Astrocyte (in vitro differentiated cells and primary cell): ENCODE data around the gene CFHR3. TPM values are rescaled to one million over a fixed set of nuclear protein-coding genes. Genes with fewer than 3 reads are reported as not detected.
"Not testable (repeated sequence)": the region's sequence is repeated elsewhere in the genome, so short reads cannot be mapped to it uniquely, and the experiment has no call there.

Source experiments
- DNase-seq: peaks from one replicate; pipeline ENCODE4 v3.0.0-alpha.2; 2010; ENCODE audit warnings: low read depth
- FAIRE-seq: peaks from 2 replicates; lab custom pipeline; 2011; peaks lifted over from hg19 to GRCh38; lab: Jason Lieb, UNC
- H2AFZ ChIP-seq: 2 replicates; pipeline ENCODE4 v1.6.0; 2012; ENCODE audit warnings: low read depth, low read length, inconsistent platforms
- H3K27ac ChIP-seq: 2 replicates; pipeline ENCODE4 v1.5.1; 2011; ENCODE audit warnings: low read depth, low read length, inconsistent platforms
- H3K27me3 ChIP-seq: 2 replicates; pipeline ENCODE4 v1.6.0; 2011; ENCODE audit warnings: low read length, inconsistent platforms; ENCODE audit not compliant: insufficient read depth
- H3K36me3 ChIP-seq: 2 replicates; pipeline ENCODE4 v1.5.1; 2011; ENCODE audit warnings: low read length, inconsistent platforms; ENCODE audit not compliant: insufficient read depth
- H3K4me1 ChIP-seq: 2 replicates; pipeline ENCODE4 v1.5.1; 2011; ENCODE audit warnings: low read length, inconsistent platforms; ENCODE audit not compliant: insufficient read depth
- H3K4me2 ChIP-seq: 2 replicates; pipeline ENCODE4 v1.6.0; 2012; ENCODE audit warnings: low read length, inconsistent platforms
- H3K4me3 ChIP-seq: 2 replicates; pipeline ENCODE4 v1.5.1; 2011; ENCODE audit warnings: low read depth, mild to moderate bottlenecking, low read length, inconsistent platforms; ENCODE audit not compliant: insufficient read depth
- H3K79me2 ChIP-seq: 2 replicates; pipeline ENCODE4 v1.6.0; 2012; ENCODE audit warnings: mild to moderate bottlenecking, low read length, inconsistent platforms; ENCODE audit not compliant: insufficient read depth
- H3K9ac ChIP-seq: 2 replicates; pipeline ENCODE4 v1.6.0; 2012; ENCODE audit warnings: mild to moderate bottlenecking, low read length, inconsistent platforms
- H3K9me3 ChIP-seq: 2 replicates; pipeline ENCODE4 v1.5.1; 2012; ENCODE audit warnings: low read depth, mild to moderate bottlenecking, low read length, inconsistent platforms; ENCODE audit not compliant: insufficient read depth
- H4K20me1 ChIP-seq: 2 replicates; pipeline ENCODE4 v1.6.0; 2012; ENCODE audit warnings: low read length, inconsistent platforms; ENCODE audit not compliant: insufficient read depth
- H3K27ac Mint-ChIP-seq: one replicate; pipeline ENCODE4 v1.8.0; 2021; ENCODE audit warnings: mild to moderate bottlenecking, mixed read lengths; ENCODE audit not compliant: unreplicated experiment
- H3K27me3 Mint-ChIP-seq: one replicate; pipeline ENCODE4 v1.8.0; 2021; ENCODE audit warnings: low read depth, mixed read lengths; ENCODE audit not compliant: unreplicated experiment
- H3K36me3 Mint-ChIP-seq: one replicate; pipeline ENCODE4 v1.8.0; 2021; ENCODE audit warnings: low read depth, mixed read lengths; ENCODE audit not compliant: unreplicated experiment
- H3K4me1 Mint-ChIP-seq: one replicate; pipeline ENCODE4 v1.8.0; 2021; ENCODE audit warnings: low read depth, mixed read lengths; ENCODE audit not compliant: unreplicated experiment
- H3K4me3 Mint-ChIP-seq: one replicate; pipeline ENCODE4 v1.8.0; 2021; ENCODE audit warnings: mild to moderate bottlenecking, moderate library complexity, mixed read lengths; ENCODE audit not compliant: unreplicated experiment
- H3K9me3 Mint-ChIP-seq: one replicate; pipeline ENCODE4 v1.8.0; 2021; ENCODE audit warnings: mild to moderate bottlenecking, mixed read lengths; ENCODE audit not compliant: unreplicated experiment
- EZH2 ChIP-seq: IDR thresholded peaks from 2 replicates; pipeline ENCODE4 v1.6.1; 2012; ENCODE audit warnings: mild to moderate bottlenecking, low read length, inconsistent platforms; ENCODE audit not compliant: insufficient read depth
- total RNA-seq: library from RNA; stranded (reverse); gene quantifications from 2 replicates; pipeline ENCODE4 v1.2.1, GENCODE V29; 2021
- TF ChIP-seq, protein P1 (sequence below): IDR thresholded peaks from 2 replicates; pipeline ENCODE4 v1.5.1; 2011; ENCODE audit warnings: low read depth, mild to moderate bottlenecking, inconsistent platforms, low read length, moderate library complexity; ENCODE audit not compliant: insufficient read depth

CFHR3 gene
- total RNA-seq, 1 donor from 2014 or later: not detected

DNA sequence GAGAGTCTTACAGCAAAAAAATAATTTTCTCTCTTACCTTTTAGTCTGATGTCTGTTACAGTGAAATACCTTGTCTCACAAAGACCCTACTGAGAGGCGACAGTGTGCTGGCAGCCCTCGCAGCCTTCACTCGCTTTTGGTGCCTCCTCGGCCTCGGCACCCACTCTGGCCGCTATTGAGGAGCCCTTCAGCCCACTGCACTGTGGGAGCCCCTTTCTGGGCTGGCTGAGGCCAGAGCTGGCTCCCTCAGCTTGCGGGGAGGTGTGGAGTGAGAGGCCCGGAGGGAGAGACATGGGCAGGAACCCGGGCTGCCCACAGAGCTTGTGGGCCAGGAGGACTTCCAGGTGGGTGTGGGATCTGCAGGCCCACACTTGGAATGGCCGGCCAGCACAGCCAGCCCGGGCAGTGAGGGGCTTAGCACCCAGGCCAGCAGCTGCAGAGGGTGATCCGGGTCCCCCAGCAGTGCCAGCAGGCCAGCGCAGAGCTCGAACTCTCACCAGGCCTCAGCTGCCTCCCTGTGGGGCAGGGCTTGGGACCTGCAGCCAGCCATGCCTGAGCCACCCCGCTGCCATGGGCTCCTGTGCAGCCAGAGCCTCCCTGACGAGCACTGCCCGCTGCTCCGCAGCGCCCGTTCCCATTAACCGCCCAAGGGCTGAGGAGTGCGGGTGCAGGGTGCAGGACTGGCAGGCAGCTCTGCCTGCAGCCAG lies 34.0 kb downstream of the CFHR3 start:
- Histone ChIP-seq H3K4me2 (no peak overlapping the region), H4K20me1 (no peaks in the 10 kb centered on the region), H2AFZ (no peak overlapping the region), H3K9ac (no peak overlapping the region), H3K27ac (no peak overlapping the region), H3K36me3 (no peaks in the 10 kb centered on the region), H3K9me3 (no peaks in the 10 kb centered on the region), H3K27me3 (no peaks in the 10 kb centered on the region), H3K79me2 (no peaks in the 10 kb centered on the region), H3K4me3 (no peak overlapping the region), H3K4me1 (no peaks in the 10 kb centered on the region)
- Mint-ChIP-seq H3K36me3 (no peaks in the 10 kb centered on the region), H3K4me3 (no peak overlapping the region), H3K4me1 (no peaks in the 10 kb centered on the region), H3K9me3 (no peaks in the 10 kb centered on the region), H3K27ac (no peak overlapping the region), H3K27me3 (no peaks in the 10 kb centered on the region)
- DNase-seq (no peak), FAIRE-seq (no peak)
- TF ChIP-seq, protein P1, sequence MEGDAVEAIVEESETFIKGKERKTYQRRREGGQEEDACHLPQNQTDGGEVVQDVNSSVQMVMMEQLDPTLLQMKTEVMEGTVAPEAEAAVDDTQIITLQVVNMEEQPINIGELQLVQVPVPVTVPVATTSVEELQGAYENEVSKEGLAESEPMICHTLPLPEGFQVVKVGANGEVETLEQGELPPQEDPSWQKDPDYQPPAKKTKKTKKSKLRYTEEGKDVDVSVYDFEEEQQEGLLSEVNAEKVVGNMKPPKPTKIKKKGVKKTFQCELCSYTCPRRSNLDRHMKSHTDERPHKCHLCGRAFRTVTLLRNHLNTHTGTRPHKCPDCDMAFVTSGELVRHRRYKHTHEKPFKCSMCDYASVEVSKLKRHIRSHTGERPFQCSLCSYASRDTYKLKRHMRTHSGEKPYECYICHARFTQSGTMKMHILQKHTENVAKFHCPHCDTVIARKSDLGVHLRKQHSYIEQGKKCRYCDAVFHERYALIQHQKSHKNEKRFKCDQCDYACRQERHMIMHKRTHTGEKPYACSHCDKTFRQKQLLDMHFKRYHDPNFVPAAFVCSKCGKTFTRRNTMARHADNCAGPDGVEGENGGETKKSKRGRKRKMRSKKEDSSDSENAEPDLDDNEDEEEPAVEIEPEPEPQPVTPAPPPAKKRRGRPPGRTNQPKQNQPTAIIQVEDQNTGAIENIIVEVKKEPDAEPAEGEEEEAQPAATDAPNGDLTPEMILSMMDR: no peak
- no peak for TF ChIP-seq EZH2

DNA sequence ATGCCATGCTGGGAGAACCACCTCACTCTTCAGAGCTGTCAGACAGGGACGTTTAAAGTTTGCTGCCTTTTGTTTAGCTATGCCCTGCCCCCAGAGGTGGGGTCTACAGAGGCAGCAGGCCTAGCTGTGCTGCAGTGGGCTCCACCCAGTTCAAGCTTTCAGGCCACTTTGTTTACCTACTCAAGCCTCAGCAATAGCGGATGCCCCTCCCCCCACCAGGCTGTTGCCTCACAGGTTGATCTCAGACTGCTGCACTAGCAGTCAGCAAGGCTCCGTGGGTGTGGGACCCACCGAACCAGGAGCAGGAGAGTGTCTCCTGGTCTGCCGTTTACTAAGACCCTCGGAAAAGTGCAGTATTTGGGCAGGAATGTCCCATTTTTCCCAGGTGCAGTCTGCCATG lies 42.8 kb downstream of the CFHR3 start:
- not testable (repeated sequence) for H3K36me3 Mint-ChIP-seq, H3K9me3 Mint-ChIP-seq, H3K27me3 Mint-ChIP-seq, H3K4me3 Mint-ChIP-seq, H3K36me3 ChIP-seq, H3K79me2 ChIP-seq, H3K27me3 ChIP-seq, H3K27ac ChIP-seq, DNase-seq, H2AFZ ChIP-seq, H3K4me3 ChIP-seq, H3K4me1 ChIP-seq, H4K20me1 ChIP-seq, H3K27ac Mint-ChIP-seq, H3K9me3 ChIP-seq, H3K4me1 Mint-ChIP-seq, FAIRE-seq, H3K4me2 ChIP-seq, H3K9ac ChIP-seq

DNA sequence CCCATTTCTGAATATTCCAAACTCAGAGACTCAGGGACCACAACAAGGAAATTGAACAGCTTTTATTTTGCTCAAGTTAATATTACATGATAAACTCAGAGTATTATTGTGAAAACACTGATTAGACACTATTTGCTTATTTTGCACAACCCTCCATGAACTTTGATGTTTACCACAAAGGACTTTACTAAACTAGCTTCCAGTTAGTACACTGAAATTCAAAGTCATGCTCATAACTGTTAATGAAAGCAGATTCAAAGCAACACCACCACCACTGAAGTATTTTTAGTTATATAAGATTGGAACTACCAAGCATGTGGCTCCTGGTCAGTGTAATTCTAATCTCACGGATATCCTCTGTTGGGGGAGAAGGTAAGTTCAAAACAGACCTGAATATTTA lies 44.9 kb downstream of the CFHR3 start, which contains the start of gene CFHR1:
Gene CFHR1, plus strand, starts transcription at position 201 of the 400 bp plus-strand sequence. Its CDS starts 114 bp downstream, at position 315.
- H3K9me3 ChIP-seq, H3K4me1 ChIP-seq, H3K4me2 ChIP-seq, H4K20me1 ChIP-seq, H3K4me1 Mint-ChIP-seq, H3K4me3 Mint-ChIP-seq, H3K9me3 Mint-ChIP-seq, DNase-seq, FAIRE-seq, H3K9ac ChIP-seq, H2AFZ ChIP-seq, H3K79me2 ChIP-seq, H3K4me3 ChIP-seq, H3K27ac Mint-ChIP-seq, H3K36me3 Mint-ChIP-seq, H3K27me3 ChIP-seq, H3K36me3 ChIP-seq, H3K27me3 Mint-ChIP-seq, H3K27ac ChIP-seq: not testable (repeated sequence)
